Measurements from ENCODE around the gene CEP192. TPM values are rescaled to one million over a fixed set of nuclear protein-coding genes. Genes with fewer than 3 reads are reported as not detected.

Gene CEP192
- total RNA-seq, 1 experiment from 2014 or later, result 24.3 TPM

- BruUV-seq (replicated peaks), result no TSS peak
- H3K79me2 ChIP-seq (ENCODE audit: insufficient read depth, low read length), result peaks cover 47% of the 10 kb centered on the region
- H3K27ac ChIP-seq (ENCODE audit: low read depth, low read length), result no peak overlapping the region
- POLR2A ChIA-PET, result interaction anchor here (1.2 kb wide), 1 partner anchor 16 kb away, joined by 5 read pairs; the partner anchor contains the start of gene CEP192
- intact Hi-C loops (cut with micrococcal nuclease), result no loop called here
- peaks cover 20 to 38% of the 10 kb centered on the region in 2 experiments; a peak in 3 of 4 replicates for H3K36me3 ChIP-seq (ENCODE audit: control insufficient read depth in 1 of 2, insufficient read depth in 2 of 2, low read length in 2 of 2)
- no peaks in the 10 kb centered on the region for H3K27me3 ChIP-seq (ENCODE audit: insufficient read depth, low read length)
- H3K9ac ChIP-seq (ENCODE audit: low read length), result no peak overlapping the region
- TF ChIP-seq CEBPB (IDR thresholded peaks at IDR 0.05; ENCODE audit: low read depth), result no peak
- TF ChIP-seq FOSL1 (IDR thresholded peaks at IDR 0.05; ENCODE audit: low read depth), result no peak
- no peak for TF ChIP-seq EGR1 (IDR thresholded peaks at IDR 0.05; ENCODE audit: low read depth)
- TF ChIP-seq SIN3A (IDR thresholded peaks at IDR 0.05; ENCODE audit: low read depth), result no peak
- H4K20me1 ChIP-seq (ENCODE audit: insufficient read depth), result no peaks in the 10 kb centered on the region
- no peaks in the 10 kb centered on the region for H3K9me3 ChIP-seq (ENCODE audit: control insufficient read depth in 1 of 2, insufficient read depth in 1 of 2, low read depth in 1 of 2, low read length in 2 of 2)
- DNase-seq (ENCODE audit: low read depth, low spot score) (no peak), ATAC-seq (no peak)
- no peak overlapping the region for H2AFZ ChIP-seq (ENCODE audit: low read depth, low read length, poor library complexity, severe bottlenecking)
- no peaks in the 10 kb centered on the region for H3K9me2 ChIP-seq (ENCODE audit: insufficient read depth)
- RAD21 ChIA-PET (ENCODE audit: low non-redundant PET in 1 of 2, low total read pairs in 2 of 2, uncharacterized antibody in 2 of 2, unreplicated experiment in 2 of 2), result no interaction called here
- no peak overlapping the region for H3K4me3 ChIP-seq (replicated peaks in 1 of 2; ENCODE audit: low read depth in 1 of 2, low read length in 2 of 2)
- H3K4me1 ChIP-seq (ENCODE audit: control insufficient read depth in 1 of 2, insufficient read depth in 2 of 2, low read length in 2 of 2), result peaks cover 3 to 12% of the 10 kb centered on the region in 2 experiments; a peak in 3 of 4 replicates
- no peak overlapping the region for H3K4me2 ChIP-seq (ENCODE audit: low read length)
- CTCF ChIA-PET, result no interaction called here
These were observed 15.7 kb upstream of the CEP192 start for GRCh38 chr18:12975488-12975887.

DNA sequence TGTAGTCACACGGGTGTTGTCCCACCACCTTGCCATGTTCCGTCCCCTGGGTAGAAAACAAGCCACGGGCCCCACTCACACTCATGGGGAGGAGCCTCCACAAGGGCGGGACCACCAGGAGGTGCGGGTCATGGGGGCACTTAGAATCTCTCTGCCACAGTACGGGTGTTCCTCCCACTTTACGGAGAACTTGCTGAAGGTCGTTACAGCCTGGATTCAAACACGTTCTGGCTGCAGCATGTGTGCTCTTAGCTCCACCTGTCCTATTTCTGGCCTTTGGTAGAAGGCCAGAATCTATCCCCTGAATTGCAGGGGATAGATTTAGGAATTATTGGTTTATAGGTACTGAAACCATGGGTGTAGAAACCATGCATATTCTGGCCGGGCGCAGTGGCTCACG lies 14.9 kb upstream of the CEP192 start:
- TF ChIP-seq EZH2 (IDR thresholded peaks at IDR 0.05) (no peak), POLR2A (IDR thresholded peaks at IDR 0.05; ENCODE audit: borderline replicate concordance, extremely low read depth, insufficient read depth, insufficient read length) (no peak), TCF7L2 (IDR thresholded peaks at IDR 0.05; ENCODE audit: borderline replicate concordance, extremely low read depth, insufficient read depth, insufficient read length) (no peak), SIN3A (IDR thresholded peaks at IDR 0.05; ENCODE audit: low read depth) (no peak), ZFX (IDR thresholded peaks at IDR 0.05) (no peak), RAD21 (IDR thresholded peaks at IDR 0.05; ENCODE audit: low read depth) (no peak), ZBTB33 (IDR thresholded peaks at IDR 0.05; ENCODE audit: extremely low read depth, insufficient replicate concordance, low read length) (no peak), CEBPB (IDR thresholded peaks at IDR 0.05; ENCODE audit: low read depth) (no peak), EZH2phosphoT487 (IDR thresholded peaks at IDR 0.05; ENCODE audit: borderline replicate concordance) (no peak), EGR1 (IDR thresholded peaks at IDR 0.05; ENCODE audit: low read depth) (no peak), MAX (IDR thresholded peaks at IDR 0.05) (no peak), REST (IDR thresholded peaks at IDR 0.05; ENCODE audit: low read depth) (no peak), ELF1 (IDR thresholded peaks at IDR 0.05; ENCODE audit: borderline replicate concordance, low read depth) (no peak), ZNF274 (IDR thresholded peaks at IDR 0.05; ENCODE audit: low read depth, low read length) (no peak), SP1 (IDR thresholded peaks at IDR 0.05; ENCODE audit: low read depth) (no peak)
- ChIA-PET POLR2A (interaction anchor here (1.2 kb wide), 1 partner anchor 15 kb away, joined by 5 read pairs; the partner anchor contains the start of gene CEP192), RAD21 (ENCODE audit: low non-redundant PET in 1 of 2, low total read pairs in 2 of 2, uncharacterized antibody in 2 of 2, unreplicated experiment in 2 of 2) (no interaction called here), CTCF (no interaction called here)
- Histone ChIP-seq H3K9me3 (ENCODE audit: control insufficient read depth in 1 of 2, insufficient read depth in 1 of 2, low read depth in 1 of 2, low read length in 2 of 2) (no peaks in the 10 kb centered on the region), H3K4me3 (replicated peaks in 1 of 2; ENCODE audit: low read depth in 1 of 2, low read length in 2 of 2) (no peak overlapping the region), H3K27ac (ENCODE audit: low read depth, low read length) (no peak overlapping the region), H3K27me3 (ENCODE audit: insufficient read depth, low read length) (no peaks in the 10 kb centered on the region), H2AFZ (ENCODE audit: low read depth, low read length, poor library complexity, severe bottlenecking) (no peak overlapping the region), H3K4me2 (ENCODE audit: low read length) (no peak overlapping the region), H4K20me1 (ENCODE audit: insufficient read depth) (no peaks in the 10 kb centered on the region), H3K9me2 (ENCODE audit: insufficient read depth) (no peaks in the 10 kb centered on the region), H3K79me2 (ENCODE audit: insufficient read depth, low read length) (peaks cover 47% of the 10 kb centered on the region), H3K9ac (ENCODE audit: low read length) (no peak overlapping the region), H3K4me1 (ENCODE audit: control insufficient read depth in 1 of 2, insufficient read depth in 2 of 2, low read length in 2 of 2) (peaks cover 3 to 12% of the 10 kb centered on the region in 2 experiments; a peak in 3 of 4 replicates), H3K36me3 (ENCODE audit: control insufficient read depth in 1 of 2, insufficient read depth in 2 of 2, low read length in 2 of 2) (peaks cover 20 to 34% of the 10 kb centered on the region in 2 experiments; a peak in 3 of 4 replicates)
- no peak for ATAC-seq
- intact Hi-C loops (cut with micrococcal nuclease), result no loop called here
- no TSS peak for BruUV-seq (replicated peaks)
- no peak for DNase-seq (ENCODE audit: low read depth, low spot score)
